ENCODE measurements around the gene CHST6. TPM values are rescaled to one million over a fixed set of nuclear protein-coding genes. Genes with fewer than 3 reads are reported as not detected.

Gene CHST6
- total and polyA plus RNA-seq, 4 donors: 0.49 to 6.0 (median 1.6) TPM

DNA sequence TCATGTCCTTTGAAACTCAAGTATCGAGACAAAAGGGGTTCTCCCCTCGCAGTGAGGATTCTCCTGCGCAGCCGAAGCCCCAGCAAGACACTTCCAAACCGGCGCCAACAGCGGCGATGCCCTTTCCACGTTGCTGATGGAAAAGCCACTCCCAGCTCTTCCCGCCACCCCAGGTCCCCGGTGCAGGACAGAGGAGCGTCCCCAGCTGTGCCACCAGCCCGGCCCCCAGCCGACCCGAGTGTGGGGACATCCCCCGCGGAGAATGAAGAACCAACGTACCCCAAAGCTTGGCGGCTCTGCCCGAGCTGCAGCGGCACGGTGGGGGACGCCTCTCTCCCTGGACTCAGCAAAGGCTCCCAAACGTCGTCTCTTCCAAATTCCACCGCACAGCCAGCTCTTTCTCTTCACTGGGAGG lies 573 bp downstream of the CHST6 start:
- Histone ChIP-seq H3K36me3 (ENCODE audit: control insufficient read depth in 1 of 2, insufficient read depth in 2 of 2, low read length in 1 of 2) (no peaks in the 10 kb centered on the region), H3K27me3 (ENCODE audit: control insufficient read depth in 1 of 2, insufficient read depth in 2 of 2, low read length in 1 of 2) (no peaks in the 10 kb centered on the region), H3K4me3 (ENCODE audit: low read length in 2 of 2) (peak overlapping the region in 1 of 2 donors; percentile 32), H3K27ac (ENCODE audit: low read depth in 1 of 2, low read length in 2 of 2) (no peak overlapping the region), H3K4me1 (ENCODE audit: control insufficient read depth in 1 of 2, insufficient read depth in 2 of 2, low read length in 2 of 2) (peaks cover 0 to 1% of the 10 kb centered on the region in 2 donors), H3K9me3 (ENCODE audit: control insufficient read depth, low read length) (no peaks in the 10 kb centered on the region)
- 1% methylated on average over 26 of the region's 26 CpGs for WGBS, 2 donors
- intact Hi-C loops (cut with DNase I): no loop called here
- ATAC-seq (ENCODE audit: low FRiP score) (peak; percentile 20), DNase-seq (peak in 1 of 2 donors; percentile 74)

GRCh38 chr16:75494184-75494583 lies 1.1 kb downstream of the CHST6 start:
- Histone ChIP-seq H3K27me3 (ENCODE audit: control insufficient read depth in 1 of 2, insufficient read depth in 2 of 2, low read length in 1 of 2) (no peaks in the 10 kb centered on the region), H3K9me3 (ENCODE audit: control insufficient read depth, low read length) (no peaks in the 10 kb centered on the region), H3K36me3 (ENCODE audit: control insufficient read depth in 1 of 2, insufficient read depth in 2 of 2, low read length in 1 of 2) (no peaks in the 10 kb centered on the region), H3K4me1 (ENCODE audit: control insufficient read depth in 1 of 2, insufficient read depth in 2 of 2, low read length in 2 of 2) (no peaks in the 10 kb centered on the region), H3K4me3 (ENCODE audit: low read length in 2 of 2) (peak overlapping the region in 1 of 2 donors; percentile 32), H3K27ac (ENCODE audit: low read depth in 1 of 2, low read length in 2 of 2) (no peak overlapping the region)
- ATAC-seq (ENCODE audit: low FRiP score) (no peak), DNase-seq (no peak)
- intact Hi-C loops (cut with DNase I): no loop called here
- 7% methylated on average over 5 of the region's 5 CpGs for WGBS, 2 donors

GRCh38 chr16:75491876-75492275 lies 3.4 kb downstream of the CHST6 start:
- no peak for DNase-seq
- Histone ChIP-seq H3K27ac (ENCODE audit: low read depth in 1 of 2, low read length in 2 of 2) (no peak overlapping the region), H3K4me1 (ENCODE audit: control insufficient read depth in 1 of 2, insufficient read depth in 2 of 2, low read length in 2 of 2) (no peaks in the 10 kb centered on the region), H3K36me3 (ENCODE audit: control insufficient read depth in 1 of 2, insufficient read depth in 2 of 2, low read length in 1 of 2) (no peaks in the 10 kb centered on the region), H3K27me3 (ENCODE audit: control insufficient read depth in 1 of 2, insufficient read depth in 2 of 2, low read length in 1 of 2) (no peaks in the 10 kb centered on the region), H3K9me3 (ENCODE audit: control insufficient read depth, low read length) (no peaks in the 10 kb centered on the region), H3K4me3 (ENCODE audit: low read length in 2 of 2) (no peak overlapping the region)
- no peak for ATAC-seq (ENCODE audit: low FRiP score)
- 89 to 92% methylated on average over 1 of the region's 1 CpG for WGBS, 2 donors
- intact Hi-C loops (cut with DNase I): no loop called here

- 90 to 93% methylated on average over 2 of the region's 2 CpGs for WGBS, 2 donors
- Histone ChIP-seq H3K27ac (ENCODE audit: low read depth in 1 of 2, low read length in 2 of 2) (no peak overlapping the region), H3K9me3 (ENCODE audit: control insufficient read depth, low read length) (no peaks in the 10 kb centered on the region), H3K4me3 (ENCODE audit: low read length in 2 of 2) (no peak overlapping the region), H3K36me3 (ENCODE audit: control insufficient read depth in 1 of 2, insufficient read depth in 2 of 2, low read length in 1 of 2) (no peaks in the 10 kb centered on the region), H3K27me3 (ENCODE audit: control insufficient read depth in 1 of 2, insufficient read depth in 2 of 2, low read length in 1 of 2) (no peaks in the 10 kb centered on the region), H3K4me1 (ENCODE audit: control insufficient read depth in 1 of 2, insufficient read depth in 2 of 2, low read length in 2 of 2) (no peaks in the 10 kb centered on the region)
- ATAC-seq (ENCODE audit: low FRiP score): no peak
- no peak for DNase-seq
- intact Hi-C loops (cut with DNase I): no loop called here
Observed at GRCh38 chr16:75488322-75488721, 6.9 kb downstream of the CHST6 start.

GRCh38 chr16:75486676-75487313 lies 8.4 kb downstream of the CHST6 start:
- no peak overlapping the region for H3K27ac ChIP-seq (ENCODE audit: low read depth in 1 of 2, low read length in 2 of 2)
- no peaks in the 10 kb centered on the region for H3K9me3 ChIP-seq (ENCODE audit: control insufficient read depth, low read length)
- 85 to 92% methylated on average over 2 of the region's 2 CpGs for WGBS, 2 donors
- no peaks in the 10 kb centered on the region for H3K27me3 ChIP-seq (ENCODE audit: control insufficient read depth in 1 of 2, insufficient read depth in 2 of 2, low read length in 1 of 2)
- intact Hi-C loops (cut with DNase I): no loop called here
- no peak for ATAC-seq (ENCODE audit: low FRiP score)
- H3K4me3 ChIP-seq (ENCODE audit: low read length in 2 of 2): no peak overlapping the region
- no peaks in the 10 kb centered on the region for H3K36me3 ChIP-seq (ENCODE audit: control insufficient read depth in 1 of 2, insufficient read depth in 2 of 2, low read length in 1 of 2)
- H3K4me1 ChIP-seq (ENCODE audit: control insufficient read depth in 1 of 2, insufficient read depth in 2 of 2, low read length in 2 of 2): no peaks in the 10 kb centered on the region
- no peak for DNase-seq

GRCh38 chr16:75486014-75486675 lies 9.1 kb downstream of the CHST6 start:
- intact Hi-C loops (cut with DNase I): no loop called here
- Histone ChIP-seq H3K36me3 (ENCODE audit: control insufficient read depth in 1 of 2, insufficient read depth in 2 of 2, low read length in 1 of 2) (no peaks in the 10 kb centered on the region), H3K9me3 (ENCODE audit: control insufficient read depth, low read length) (no peaks in the 10 kb centered on the region), H3K4me1 (ENCODE audit: control insufficient read depth in 1 of 2, insufficient read depth in 2 of 2, low read length in 2 of 2) (no peaks in the 10 kb centered on the region), H3K4me3 (ENCODE audit: low read length in 2 of 2) (no peak overlapping the region), H3K27me3 (ENCODE audit: control insufficient read depth in 1 of 2, insufficient read depth in 2 of 2, low read length in 1 of 2) (no peaks in the 10 kb centered on the region), H3K27ac (ENCODE audit: low read depth in 1 of 2, low read length in 2 of 2) (no peak overlapping the region)
- ATAC-seq (ENCODE audit: low FRiP score): no peak
- no peak for DNase-seq
- WGBS, 2 donors: 88 to 92% methylated on average over 9 of the region's 9 CpGs

- ATAC-seq (ENCODE audit: low FRiP score) (no peak), DNase-seq (no peak)
- Histone ChIP-seq H3K4me3 (ENCODE audit: low read length in 2 of 2) (no peak overlapping the region), H3K4me1 (ENCODE audit: control insufficient read depth in 1 of 2, insufficient read depth in 2 of 2, low read length in 2 of 2) (no peaks in the 10 kb centered on the region), H3K27ac (ENCODE audit: low read depth in 1 of 2, low read length in 2 of 2) (no peak overlapping the region), H3K9me3 (ENCODE audit: control insufficient read depth, low read length) (no peaks in the 10 kb centered on the region), H3K36me3 (ENCODE audit: control insufficient read depth in 1 of 2, insufficient read depth in 2 of 2, low read length in 1 of 2) (no peaks in the 10 kb centered on the region), H3K27me3 (ENCODE audit: control insufficient read depth in 1 of 2, insufficient read depth in 2 of 2, low read length in 1 of 2) (no peaks in the 10 kb centered on the region)
- 86% methylated on average over 7 of the region's 7 CpGs for WGBS, 2 donors
- intact Hi-C loops (cut with DNase I): no loop called here
Observed at GRCh38 chr16:75485230-75486013, 9.8 kb downstream of the CHST6 start.

DNA sequence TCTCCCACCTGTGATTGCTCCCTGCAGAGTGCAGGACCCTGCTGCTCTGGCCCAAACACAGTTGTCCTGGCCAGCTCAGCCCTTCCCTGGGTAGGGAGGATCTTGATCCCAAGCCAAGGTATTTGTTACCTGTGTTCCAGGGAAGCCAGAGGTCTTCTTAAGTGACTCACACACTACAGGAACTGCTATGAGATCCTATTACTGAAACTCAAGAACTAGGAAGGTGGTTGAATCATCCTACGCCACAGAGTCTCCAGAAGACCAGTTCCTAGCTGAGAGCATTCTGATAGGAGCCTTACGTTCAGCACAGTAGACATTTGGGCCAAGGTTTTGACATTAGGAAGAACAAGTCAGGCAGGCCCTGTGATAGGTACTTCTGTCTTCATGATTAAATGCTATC lies 12.0 kb downstream of the CHST6 start:
- 93 to 97% methylated on average over 2 of the region's 2 CpGs for WGBS, 2 donors
- DNase-seq: no peak
- Histone ChIP-seq H3K36me3 (ENCODE audit: control insufficient read depth in 1 of 2, insufficient read depth in 2 of 2, low read length in 1 of 2) (no peaks in the 10 kb centered on the region), H3K4me3 (ENCODE audit: low read length in 2 of 2) (no peak overlapping the region), H3K9me3 (ENCODE audit: control insufficient read depth, low read length) (no peaks in the 10 kb centered on the region), H3K4me1 (ENCODE audit: control insufficient read depth in 1 of 2, insufficient read depth in 2 of 2, low read length in 2 of 2) (no peaks in the 10 kb centered on the region), H3K27me3 (ENCODE audit: control insufficient read depth in 1 of 2, insufficient read depth in 2 of 2, low read length in 1 of 2) (no peaks in the 10 kb centered on the region), H3K27ac (ENCODE audit: low read depth in 1 of 2, low read length in 2 of 2) (no peak overlapping the region)
- intact Hi-C loops (cut with DNase I): no loop called here
- no peak for ATAC-seq (ENCODE audit: low FRiP score)

All from aorta (tissue), 5 donors.